Measurements from ENCODE around the gene RGS13.
"Not testable (repeated sequence)": the region's sequence is repeated elsewhere in the genome, so short reads cannot be mapped to it uniquely, and the experiment has no call there.

RGS13 gene

GRCh38 chr1:192635041-192635440 is 906 bp upstream of the RGS13 start:
- H3K4me1 Mint-ChIP-seq: peaks cover 7% of the 10 kb centered on the region
- no peaks in the 10 kb centered on the region for H3K9me3 Mint-ChIP-seq
- no peak overlapping the region for H3K27ac Mint-ChIP-seq
- H3K27me3 Mint-ChIP-seq: peaks cover 7% of the 10 kb centered on the region
- H3K4me3 Mint-ChIP-seq: no peak overlapping the region
- H3K36me3 Mint-ChIP-seq: no peaks in the 10 kb centered on the region

GRCh38 chr1:192639607-192640368 is 3.8 kb downstream of the RGS13 start:
- Mint-ChIP-seq H3K36me3 (no peaks in the 10 kb centered on the region), H3K27me3 (peaks cover 4% of the 10 kb centered on the region), H3K4me3 (peak overlapping the region; percentile 49), H3K9me3 (no peaks in the 10 kb centered on the region), H3K27ac (peak overlapping the region; percentile 77), H3K4me1 (peaks cover 7% of the 10 kb centered on the region)

DNA sequence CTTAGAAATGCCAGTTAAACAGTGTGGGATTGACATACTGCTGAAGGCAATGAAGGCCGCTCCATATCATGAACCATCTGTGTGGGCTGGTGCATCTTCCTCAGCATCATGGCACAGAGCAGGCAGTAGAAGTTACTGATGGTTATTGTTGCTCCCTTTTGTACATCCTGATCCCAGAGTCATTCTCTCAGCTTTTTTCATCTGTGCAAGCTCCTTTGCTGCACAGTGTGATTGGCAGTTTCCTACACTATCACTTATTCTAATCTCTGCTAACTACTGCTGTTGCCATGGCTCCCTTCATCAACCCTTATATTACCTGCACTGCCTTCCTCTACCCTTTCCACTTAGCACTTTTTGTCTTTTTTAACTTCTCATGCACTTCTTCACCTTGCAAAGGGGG is 16.2 kb downstream of the RGS13 start:
- peaks cover 5% of the 10 kb centered on the region for H3K27me3 Mint-ChIP-seq
- H3K4me3 Mint-ChIP-seq: no peak overlapping the region
- no peaks in the 10 kb centered on the region for H3K4me1 Mint-ChIP-seq
- no peaks in the 10 kb centered on the region for H3K36me3 Mint-ChIP-seq
- no peaks in the 10 kb centered on the region for H3K9me3 Mint-ChIP-seq
- H3K27ac Mint-ChIP-seq: no peak overlapping the region

- Mint-ChIP-seq H3K9me3 (no peaks in the 10 kb centered on the region), H3K4me1 (no peaks in the 10 kb centered on the region), H3K27me3 (peaks cover 3% of the 10 kb centered on the region), H3K4me3 (no peak overlapping the region), H3K36me3 (no peaks in the 10 kb centered on the region), H3K27ac (no peak overlapping the region)
These were observed 18.2 kb downstream of the RGS13 start for GRCh38 chr1:192654120-192654519.

DNA sequence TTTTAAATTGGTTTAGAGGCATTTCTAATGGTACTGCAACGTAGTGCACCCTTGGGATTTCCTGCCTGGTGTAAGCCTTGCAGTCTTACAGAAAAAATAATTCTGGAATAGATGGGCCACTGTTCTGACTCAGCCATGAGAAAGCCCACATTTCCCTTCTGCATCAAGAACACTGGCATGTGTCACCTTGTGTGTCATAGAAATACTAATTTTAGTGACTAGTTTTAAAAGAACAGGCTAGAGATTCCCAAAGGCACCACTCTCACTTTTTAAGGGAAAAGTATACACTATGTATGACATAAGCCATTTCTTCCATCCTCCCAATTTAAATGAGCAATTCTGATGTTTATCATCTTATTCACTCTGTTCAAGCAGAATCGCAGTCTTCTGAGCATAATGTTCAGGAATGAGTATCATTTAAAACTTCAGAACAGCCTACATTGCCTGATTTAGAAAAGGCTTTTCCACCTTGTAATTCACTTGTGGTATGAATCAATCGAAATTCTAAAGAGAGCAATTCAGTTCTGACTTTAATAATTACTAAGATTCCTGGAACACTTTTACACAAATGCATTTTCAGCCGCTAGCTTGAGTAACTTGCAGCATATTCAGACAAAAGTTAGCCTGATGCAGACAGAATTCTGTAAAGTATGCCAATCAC is 18.8 kb downstream of the RGS13 start:
- no peak overlapping the region for H3K4me3 Mint-ChIP-seq
- no peaks in the 10 kb centered on the region for H3K9me3 Mint-ChIP-seq
- H3K27ac Mint-ChIP-seq: peak overlapping the region; percentile 47

DNA sequence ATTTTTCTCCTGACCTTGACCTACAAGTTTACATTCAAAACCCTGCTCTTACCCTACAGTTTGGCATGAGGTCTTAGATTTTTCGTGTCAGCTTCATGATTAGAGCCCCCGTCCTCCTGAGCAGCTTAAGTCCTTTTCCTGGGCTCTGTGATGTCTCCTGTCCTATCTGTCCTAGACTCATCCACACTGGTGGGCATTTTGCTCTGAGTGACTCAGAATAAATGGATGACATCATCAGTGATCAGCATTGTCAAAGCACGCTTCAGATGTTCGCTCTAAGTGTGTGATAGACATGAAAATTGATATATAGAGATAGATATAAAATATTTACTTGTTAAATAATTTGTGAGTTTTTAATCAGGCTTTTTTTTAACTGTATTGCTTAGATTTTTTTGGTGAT is 21.8 kb downstream of the RGS13 start:
- peaks cover 2% of the 10 kb centered on the region for H3K27me3 Mint-ChIP-seq
- H3K36me3 Mint-ChIP-seq: no peaks in the 10 kb centered on the region

More for the DNA sequence above, 18.8 kb downstream of the RGS13 start:
- no peaks in the 10 kb centered on the region for H3K4me1 Mint-ChIP-seq
- H3K27me3 Mint-ChIP-seq: peaks cover 2% of the 10 kb centered on the region
- no peaks in the 10 kb centered on the region for H3K36me3 Mint-ChIP-seq

GRCh38 chr1:192658255-192658654 is 22.3 kb downstream of the RGS13 start:
- Mint-ChIP-seq H3K27ac (no peak overlapping the region), H3K36me3 (no peaks in the 10 kb centered on the region), H3K27me3 (peaks cover 2% of the 10 kb centered on the region), H3K9me3 (no peaks in the 10 kb centered on the region), H3K4me1 (no peaks in the 10 kb centered on the region), H3K4me3 (no peak overlapping the region)

More for the DNA sequence above, 21.8 kb downstream of the RGS13 start:
- no peak overlapping the region for H3K27ac Mint-ChIP-seq
- H3K4me1 Mint-ChIP-seq: no peaks in the 10 kb centered on the region
- no peaks in the 10 kb centered on the region for H3K9me3 Mint-ChIP-seq
- H3K4me3 Mint-ChIP-seq: no peak overlapping the region

DNA sequence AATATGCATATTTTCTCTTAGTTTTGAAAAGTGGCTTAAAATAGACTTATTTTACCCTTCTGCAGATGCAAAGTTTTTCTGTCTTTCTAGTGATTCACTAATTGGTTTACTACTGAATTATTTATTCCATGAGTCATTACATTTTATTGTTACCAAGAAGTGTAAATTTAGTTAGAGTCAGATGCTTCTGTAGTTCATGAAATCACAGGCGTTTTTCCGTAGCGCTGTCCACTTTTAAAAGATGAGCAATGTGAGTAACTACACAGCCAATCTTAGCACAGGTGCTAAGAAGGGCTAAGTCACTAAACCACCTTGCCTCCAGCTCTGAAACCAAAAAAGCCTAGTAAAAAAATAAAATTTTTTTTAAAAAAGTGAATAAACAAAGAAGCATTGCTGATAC is 24.7 kb downstream of the RGS13 start:
- Mint-ChIP-seq H3K4me3 (no peak overlapping the region), H3K27me3 (peaks cover 2% of the 10 kb centered on the region), H3K4me1 (no peaks in the 10 kb centered on the region), H3K36me3 (no peaks in the 10 kb centered on the region), H3K27ac (no peak overlapping the region), H3K9me3 (no peaks in the 10 kb centered on the region)

GRCh38 chr1:192668409-192668983 is 32.5 kb downstream of the RGS13 start:
- Mint-ChIP-seq H3K36me3 (no peaks in the 10 kb centered on the region), H3K27ac (no peak overlapping the region), H3K9me3 (no peaks in the 10 kb centered on the region), H3K27me3 (peaks cover 10% of the 10 kb centered on the region), H3K4me3 (no peak overlapping the region), H3K4me1 (no peaks in the 10 kb centered on the region)

DNA sequence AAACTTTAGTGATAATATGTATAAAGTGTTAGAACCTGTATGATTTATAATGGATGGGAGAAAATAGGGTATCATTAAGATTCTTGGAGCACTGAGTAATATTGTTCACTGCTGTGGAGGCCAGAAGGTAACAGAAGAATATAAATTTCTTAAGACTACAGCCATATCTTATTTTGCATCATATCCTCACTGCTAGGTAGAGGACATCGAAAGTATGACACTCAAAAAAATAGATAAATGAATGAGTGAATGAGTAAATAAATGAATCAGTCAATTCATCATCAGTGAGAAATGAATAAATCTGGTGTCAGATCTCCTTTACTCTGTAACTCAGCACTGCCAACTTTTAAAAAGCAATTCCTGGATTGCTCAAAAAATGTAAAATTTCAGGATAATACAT is 33.2 kb downstream of the RGS13 start:
- no peaks in the 10 kb centered on the region for H3K9me3 Mint-ChIP-seq
- no peak overlapping the region for H3K4me3 Mint-ChIP-seq
- H3K27me3 Mint-ChIP-seq: peaks cover 11% of the 10 kb centered on the region
- H3K4me1 Mint-ChIP-seq: no peaks in the 10 kb centered on the region
- H3K36me3 Mint-ChIP-seq: no peaks in the 10 kb centered on the region
- no peak overlapping the region for H3K27ac Mint-ChIP-seq

DNA sequence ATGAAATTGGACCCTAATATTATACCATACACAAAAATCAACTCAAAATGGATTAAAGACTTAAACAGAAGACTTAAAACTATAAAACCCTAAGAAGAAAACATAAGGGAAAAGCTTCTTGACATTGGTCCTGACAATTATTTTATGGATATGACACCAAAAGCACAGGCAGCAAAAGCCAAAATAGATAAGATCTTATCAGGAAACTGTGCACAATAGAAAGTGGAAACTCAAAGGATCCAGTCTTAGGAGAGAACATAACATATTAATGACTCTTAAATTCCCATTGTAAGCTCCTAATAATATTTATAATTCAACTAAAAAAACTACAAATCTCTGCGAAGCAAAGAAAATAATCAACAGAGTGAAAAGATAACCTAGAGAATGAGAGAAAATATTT is 39.8 kb downstream of the RGS13 start:
- no peaks in the 10 kb centered on the region for H3K36me3 Mint-ChIP-seq
- H3K9me3 Mint-ChIP-seq: no peaks in the 10 kb centered on the region
- H3K27me3 Mint-ChIP-seq: peaks cover 7% of the 10 kb centered on the region
- no peak overlapping the region for H3K27ac Mint-ChIP-seq
- no peak overlapping the region for H3K4me3 Mint-ChIP-seq
- no peaks in the 10 kb centered on the region for H3K4me1 Mint-ChIP-seq

GRCh38 chr1:192678099-192678498 is 42.2 kb downstream of the RGS13 start:
- Mint-ChIP-seq H3K4me1 (no peaks in the 10 kb centered on the region), H3K9me3 (no peaks in the 10 kb centered on the region), H3K4me3 (no peak overlapping the region), H3K27me3 (peaks cover 3% of the 10 kb centered on the region), H3K36me3 (no peaks in the 10 kb centered on the region), H3K27ac (no peak overlapping the region)

DNA sequence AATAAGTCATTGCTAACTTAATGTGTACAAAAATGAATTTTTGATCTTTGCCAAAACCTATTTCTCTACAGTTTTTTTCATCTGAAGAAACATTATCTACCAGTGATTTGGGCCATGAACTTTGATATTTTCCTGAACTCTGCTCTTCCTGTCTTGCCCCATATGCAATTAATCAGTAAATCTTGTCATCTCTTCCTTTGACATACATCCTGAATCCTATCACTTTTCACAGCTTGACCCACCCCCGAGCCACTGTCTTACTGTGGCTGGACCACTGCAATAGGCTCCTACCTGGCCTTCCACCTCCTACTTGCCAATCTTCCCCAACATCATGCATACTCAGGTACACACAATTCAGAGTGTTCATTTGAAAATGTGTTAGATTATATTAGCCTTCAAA is 46.4 kb downstream of the RGS13 start:
- Mint-ChIP-seq H3K4me3 (no peak overlapping the region), H3K36me3 (no peaks in the 10 kb centered on the region), H3K27me3 (peaks cover 2% of the 10 kb centered on the region), H3K4me1 (no peaks in the 10 kb centered on the region), H3K27ac (no peak overlapping the region), H3K9me3 (no peaks in the 10 kb centered on the region)

- not testable (repeated sequence) for H3K27me3 Mint-ChIP-seq, H3K4me1 Mint-ChIP-seq, H3K36me3 Mint-ChIP-seq, H3K9me3 Mint-ChIP-seq, H3K4me3 Mint-ChIP-seq, H3K27ac Mint-ChIP-seq
These were observed 47.1 kb downstream of the RGS13 start for GRCh38 chr1:192683081-192683480.

GRCh38 chr1:192689459-192689858 is 53.5 kb downstream of the RGS13 start:
- no peak overlapping the region for H3K4me3 Mint-ChIP-seq
- H3K9me3 Mint-ChIP-seq: no peaks in the 10 kb centered on the region
- H3K4me1 Mint-ChIP-seq: no peaks in the 10 kb centered on the region
- no peak overlapping the region for H3K27ac Mint-ChIP-seq
- H3K27me3 Mint-ChIP-seq: peaks cover 9% of the 10 kb centered on the region
- H3K36me3 Mint-ChIP-seq: peaks cover 3% of the 10 kb centered on the region

DNA sequence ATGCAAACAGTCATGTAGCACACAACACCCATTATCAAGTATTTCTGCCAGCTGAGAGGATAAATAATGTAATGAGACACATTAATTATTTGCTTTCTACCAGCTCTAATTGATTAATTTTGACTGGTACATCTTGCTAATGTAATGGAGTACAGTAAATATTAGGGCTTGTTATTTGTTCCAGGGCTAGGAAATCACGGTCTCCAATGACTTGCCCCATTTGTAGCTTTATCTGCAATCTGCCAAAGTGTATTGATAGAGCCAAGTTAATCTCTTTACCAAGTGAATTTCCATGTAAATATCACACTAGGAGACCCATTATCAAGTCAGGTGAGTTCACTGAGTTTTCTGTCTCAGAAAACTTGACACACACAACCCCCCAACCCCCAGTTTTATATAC is 55.1 kb downstream of the RGS13 start:
- Mint-ChIP-seq H3K27ac (no peak overlapping the region), H3K27me3 (peaks cover 9% of the 10 kb centered on the region), H3K36me3 (peaks cover 3% of the 10 kb centered on the region), H3K9me3 (no peaks in the 10 kb centered on the region), H3K4me1 (no peaks in the 10 kb centered on the region), H3K4me3 (no peak overlapping the region)
